ENCODE data around the gene PMVK.
A peak's percentile ranks its signal among the peaks of the same experiment; 100 is the strongest.

PMVK gene

DNA sequence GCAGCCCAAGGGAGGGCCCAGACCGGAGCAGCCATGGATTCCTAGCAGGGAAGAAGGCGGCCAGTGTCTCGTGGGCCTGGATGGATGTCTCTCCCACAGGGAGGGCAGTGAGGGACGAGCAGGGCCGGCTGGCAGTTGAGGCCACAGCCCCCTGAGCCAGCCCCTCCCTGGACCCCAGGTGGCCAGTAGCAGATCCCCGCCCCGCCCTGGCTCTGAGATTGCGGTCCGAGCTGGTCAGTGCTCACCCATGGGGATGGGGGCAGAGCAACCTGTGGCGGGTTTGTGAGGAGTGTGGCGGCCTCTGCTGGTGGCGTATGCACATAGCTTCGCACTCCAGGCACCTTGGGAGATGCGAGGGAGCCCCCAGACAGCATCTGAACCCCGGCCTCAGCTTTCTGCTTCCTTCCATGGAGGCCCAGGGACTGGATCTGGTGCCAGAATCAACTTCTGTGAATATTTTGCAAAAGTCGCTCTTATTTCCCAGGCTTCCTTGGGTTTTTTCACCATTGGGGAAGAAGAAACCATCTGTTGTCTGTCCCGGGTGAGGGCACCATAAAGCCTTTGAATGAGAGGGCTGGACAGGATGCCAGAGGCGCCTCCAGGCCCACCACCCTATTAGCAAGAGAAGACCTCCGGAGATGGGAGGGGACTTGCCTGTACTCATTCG, 58.0 kb downstream of the PMVK start:
- DNase-seq (ENCODE audit: low spot score): peak; percentile 90

DNA sequence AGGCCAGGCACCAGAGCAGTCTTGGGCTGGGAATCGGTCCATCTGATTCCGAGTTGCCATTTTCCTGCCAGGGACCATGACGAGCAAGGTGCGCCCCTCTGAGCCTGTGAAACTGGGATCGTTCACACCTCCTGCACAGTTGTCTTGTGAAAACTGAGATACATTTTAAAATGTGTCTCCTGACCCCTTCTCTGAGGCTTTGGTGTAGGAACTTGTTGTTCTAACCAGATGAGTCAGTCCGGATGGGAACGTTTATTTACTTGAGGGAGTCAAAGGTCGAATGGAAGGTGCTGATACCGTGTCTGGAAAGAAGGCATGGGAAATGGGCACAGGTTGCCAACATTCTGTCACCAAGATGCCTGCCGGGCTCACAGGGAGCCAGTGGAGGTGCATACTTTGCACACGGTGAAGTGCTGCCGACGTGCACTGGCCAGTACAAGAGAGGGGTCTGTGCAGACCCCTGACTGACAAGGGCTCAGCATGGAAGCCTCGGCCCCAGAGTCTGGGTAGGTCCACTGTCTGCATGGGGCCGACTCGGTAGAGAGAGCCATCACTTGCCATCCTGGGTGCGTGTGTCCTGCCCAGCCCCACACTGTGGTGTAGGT, 59.0 kb downstream of the PMVK start:
- DNase-seq (ENCODE audit: low spot score): no peak

DNA sequence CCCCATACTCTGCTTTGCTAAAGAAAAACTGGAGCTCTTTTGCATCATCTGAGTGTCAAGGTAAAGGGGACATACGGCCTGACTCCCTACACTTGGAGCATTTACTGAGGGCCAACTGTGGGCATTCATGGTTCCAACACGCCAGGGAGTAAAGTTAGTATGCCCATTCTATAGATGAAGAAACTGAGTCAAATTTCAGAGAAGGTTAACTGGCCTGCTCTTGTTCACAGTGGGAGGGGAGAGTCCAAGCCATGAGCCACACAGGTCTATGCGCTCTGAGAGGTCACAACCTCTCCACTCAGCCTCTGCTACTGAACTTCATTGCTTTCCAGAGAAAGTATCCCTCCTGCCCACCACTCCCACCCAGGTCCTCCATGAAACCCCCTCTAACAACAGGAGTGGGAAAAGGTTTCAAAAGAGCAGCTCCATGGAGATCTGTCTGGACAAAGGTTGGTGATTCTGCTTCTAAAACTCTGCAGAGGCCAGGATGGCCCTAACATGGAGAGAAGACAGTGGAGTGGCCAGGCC, 59.6 kb downstream of the PMVK start:
- DNase-seq (ENCODE audit: low spot score): no peak

Data from Ammon's horn (tissue), 1 donor.